ENCODE data around the gene PCDHA4. TPM values are rescaled to one million over a fixed set of nuclear protein-coding genes. Genes with fewer than 3 reads are reported as not detected.

Gene PCDHA4
- total and polyA plus RNA-seq, 11 donors, result 0.02 to 0.21 (median 0.07) TPM; not detected in 4

DNA sequence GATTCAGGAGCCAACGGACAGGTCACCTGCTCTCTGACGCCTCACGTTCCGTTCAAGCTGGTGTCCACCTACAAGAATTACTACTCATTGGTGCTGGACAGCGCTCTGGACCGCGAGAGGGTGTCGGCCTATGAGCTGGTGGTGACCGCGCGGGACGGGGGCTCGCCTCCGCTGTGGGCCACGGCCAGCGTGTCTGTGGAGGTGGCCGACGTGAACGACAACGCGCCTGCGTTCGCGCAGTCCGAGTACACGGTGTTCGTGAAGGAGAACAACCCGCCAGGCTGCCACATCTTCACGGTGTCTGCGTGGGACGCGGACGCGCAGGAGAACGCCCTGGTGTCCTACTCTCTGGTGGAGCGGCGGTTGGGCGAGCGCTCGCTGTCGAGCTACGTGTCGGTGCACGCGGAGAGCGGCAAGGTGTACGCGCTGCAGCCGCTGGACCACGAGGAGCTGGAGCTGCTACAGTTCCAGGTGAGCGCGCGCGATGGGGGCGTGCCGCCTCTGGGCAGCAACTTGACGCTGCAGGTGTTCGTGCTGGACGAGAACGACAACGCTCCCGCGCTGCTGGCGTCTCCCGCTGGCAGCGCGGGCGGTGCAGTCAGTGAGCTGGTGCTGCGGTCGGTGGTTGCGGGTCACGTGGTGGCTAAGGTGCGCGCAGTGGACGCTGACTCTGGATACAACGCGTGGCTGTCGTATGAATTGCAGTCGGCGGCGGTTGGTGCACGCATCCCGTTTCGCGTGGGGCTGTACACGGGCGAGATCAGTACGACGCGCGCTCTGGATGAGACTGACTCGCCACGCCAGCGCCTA, 50.5 kb downstream of the PCDHA4 start:
- TF ChIP-seq POLR2A (IDR thresholded peaks at IDR 0.05) (no peak), CTCF (IDR thresholded peaks at IDR 0.05) (no peak)
- H3K9me3 ChIP-seq, result peaks cover 0 to 43% (median 15%) of the 10 kb centered on the region in 12 donors
- no peak for ATAC-seq
- intact Hi-C loops (cut with DNase I), result loop anchor here in 1 of 10 donors (10.0 kb wide), 1 partner anchor 187 kb away; no protein-coding TSS in a partner anchor
- H3K27me3 ChIP-seq, result peaks cover 0 to 68% (median 14%) of the 10 kb centered on the region in 9 donors
- H3K36me3 ChIP-seq, result no peaks in the 10 kb centered on the region
- no peaks in the 10 kb centered on the region for H3K4me1 ChIP-seq
- WGBS, 4 donors, result 44 to 61% (median 55%) methylated on average over 67 to 94 of the region's 94 CpGs
- no peak for DNase-seq
- H3K4me3 ChIP-seq, result no peak overlapping the region
- H3K27ac ChIP-seq, result no peak overlapping the region

- Histone ChIP-seq H3K9me3 (peaks cover 0 to 46% (median 19%) of the 10 kb centered on the region in 12 donors), H3K4me3 (no peak overlapping the region), H3K27ac (no peak overlapping the region), H3K27me3 (peaks cover 0 to 68% (median 14%) of the 10 kb centered on the region in 9 donors), H3K4me1 (no peaks in the 10 kb centered on the region), H3K36me3 (no peaks in the 10 kb centered on the region)
- WGBS, 4 donors, result 49 to 60% (median 53%) methylated on average over 2 to 22 of the region's 22 CpGs
- intact Hi-C loops (cut with DNase I), result loop anchor here in 1 of 10 donors (10.0 kb wide), 1 partner anchor 187 kb away; no protein-coding TSS in a partner anchor
- DNase-seq, result peak in 1 of 5 donors; percentile 19
- TF ChIP-seq CTCF (IDR thresholded peaks at IDR 0.05) (no peak), POLR2A (IDR thresholded peaks at IDR 0.05) (no peak)
- no peak for ATAC-seq
Measured at GRCh38 chr5:140857987-140858240, 51.0 kb downstream of the PCDHA4 start.

DNA sequence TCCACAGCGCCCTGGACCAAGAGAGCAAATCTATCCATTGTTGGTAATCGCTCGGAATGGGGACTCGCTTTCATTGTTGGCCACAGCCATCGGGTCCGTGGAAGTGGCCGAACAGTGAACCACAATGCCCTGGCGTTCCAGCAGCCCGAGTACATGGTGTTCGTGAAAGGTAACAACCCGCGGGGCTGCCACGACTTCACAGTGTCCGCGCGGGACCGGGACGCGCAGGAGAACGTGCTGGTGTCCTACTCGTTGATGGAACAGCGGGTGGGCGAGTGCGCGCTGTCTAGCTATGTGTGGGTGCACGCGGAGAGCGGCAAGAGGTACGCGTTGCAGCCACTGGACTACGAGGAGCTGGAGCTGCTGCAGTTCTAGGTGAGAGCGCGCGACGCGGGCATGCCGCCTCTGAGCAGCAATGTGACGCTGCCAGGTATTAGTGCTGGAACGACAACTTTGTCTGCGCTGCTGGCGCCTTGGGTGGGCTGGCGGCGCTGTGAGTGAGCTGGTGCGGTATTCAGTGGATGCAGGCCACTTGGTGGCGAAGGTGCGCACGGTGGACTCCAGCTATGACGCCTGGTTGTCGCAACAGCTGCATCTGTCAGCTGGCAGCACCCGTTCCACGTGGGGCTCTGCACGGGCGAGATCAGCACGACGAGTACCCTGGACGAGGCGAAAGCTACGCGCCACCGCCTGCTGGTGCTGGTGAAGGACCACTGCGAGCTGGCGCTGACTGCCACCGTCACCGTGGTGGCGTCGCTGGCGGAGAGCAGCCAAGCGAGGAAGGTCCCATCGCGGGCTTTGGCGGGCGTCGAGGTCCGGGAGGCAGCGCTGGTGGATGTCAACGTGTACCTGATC, 55.8 kb downstream of the PCDHA4 start:
- intact Hi-C loops (cut with DNase I), result loop anchor here in 1 of 10 donors (10.0 kb wide), 1 partner anchor 182 kb away; no protein-coding TSS in a partner anchor
- DNase-seq (peak in 1 of 5 donors; percentile 44), ATAC-seq (no peak)
- Histone ChIP-seq H3K36me3 (no peaks in the 10 kb centered on the region), H3K27me3 (peaks cover 0 to 64% (median 4%) of the 10 kb centered on the region in 9 donors), H3K4me1 (no peaks in the 10 kb centered on the region), H3K4me3 (no peak overlapping the region), H3K27ac (no peak overlapping the region), H3K9me3 (peaks cover 0 to 36% (median 16%) of the 10 kb centered on the region in 12 donors)
- TF ChIP-seq CTCF (IDR thresholded peaks at IDR 0.05), result no peak
- WGBS, 4 donors, result 33 to 51% (median 46%) methylated on average over 58 to 76 of the region's 76 CpGs

Other genes starting within 250 kb of the PCDHA4 start
- 10 to 100 TPM; 22.4 to 38.1 (median 28.1) TPM for gene SRA1, start 249.6 kb upstream of the PCDHA4 start, total RNA-seq
- gene SRA1, start 249.6 kb upstream of the PCDHA4 start, polyA plus RNA-seq, result 10 to 100 TPM; 32.1 to 36.5 TPM
- 10 to 100 TPM in 5 of 9 donors, 1 to 10 TPM in 4; 3.6 to 23.1 (median 11.4) TPM for gene APBB3, start 242.5 kb upstream of the PCDHA4 start, total RNA-seq
- gene APBB3, start 242.5 kb upstream of the PCDHA4 start, polyA plus RNA-seq, result 10 to 100 TPM in 1 of 2 donors, 1 to 10 TPM in 1; 4.9 to 14.7 TPM
- gene SLC35A4, start 242.2 kb upstream of the PCDHA4 start, total RNA-seq, result 10 to 100 TPM; 55.5 to 92.1 (median 75.9) TPM
- gene SLC35A4, start 242.2 kb upstream of the PCDHA4 start, polyA plus RNA-seq, result 100 to 1,000 TPM in 1 of 2 donors, 10 to 100 TPM in 1; 39.2 to 118 TPM
- gene CD14, start 173.9 kb upstream of the PCDHA4 start, total RNA-seq, result 100 to 1,000 TPM in 2 of 9 donors, 10 to 100 TPM in 7; 16.6 to 220 (median 26.7) TPM
- 10 to 100 TPM in 1 of 2 donors, 1 to 10 TPM in 1; 9.9 to 20.3 TPM for gene CD14, start 173.9 kb upstream of the PCDHA4 start, polyA plus RNA-seq
- 10 to 100 TPM in 1 of 9 donors, 1 to 10 TPM in 8; 2.2 to 11.7 (median 3.3) TPM for gene TMCO6, start 167.6 kb upstream of the PCDHA4 start, total RNA-seq
- 1 to 10 TPM; 3.9 to 8.7 TPM for gene TMCO6, start 167.6 kb upstream of the PCDHA4 start, polyA plus RNA-seq
- gene NDUFA2, start 159.4 kb upstream of the PCDHA4 start, total RNA-seq, result 100 to 1,000 TPM in 8 of 9 donors, 10 to 100 TPM in 1; 84.0 to 156 (median 115) TPM
- gene NDUFA2, start 159.4 kb upstream of the PCDHA4 start, polyA plus RNA-seq, result 100 to 1,000 TPM; 205 to 550 TPM
- 100 to 1,000 TPM in 2 of 9 donors, 10 to 100 TPM in 7; 60.9 to 147 (median 79.0) TPM for gene IK, start 159.2 kb upstream of the PCDHA4 start, total RNA-seq
- 10 to 100 TPM; 54.4 to 97.6 TPM for gene IK, start 159.2 kb upstream of the PCDHA4 start, polyA plus RNA-seq
- gene WDR55, start 142.2 kb upstream of the PCDHA4 start, total RNA-seq, result 10 to 100 TPM in 8 of 9 donors, 1 to 10 TPM in 1; 9.6 to 17.5 (median 12.2) TPM
- 10 to 100 TPM; 11.0 to 19.3 TPM for gene WDR55, start 142.2 kb upstream of the PCDHA4 start, polyA plus RNA-seq
- under 1 TPM in 7 of 9 donors, not detected in 2; 0.16 to 0.75 (median 0.51) TPM for gene DND1, start 133.5 kb upstream of the PCDHA4 start, total RNA-seq
- gene DND1, start 133.5 kb upstream of the PCDHA4 start, polyA plus RNA-seq, result under 1 TPM; 0.53 to 0.95 TPM
- gene HARS1, start 115.7 kb upstream of the PCDHA4 start, total RNA-seq, result 10 to 100 TPM; 31.3 to 43.9 (median 36.0) TPM
- gene HARS1, start 115.7 kb upstream of the PCDHA4 start, polyA plus RNA-seq, result 10 to 100 TPM; 45.3 to 58.6 TPM
- 10 to 100 TPM; 20.0 to 31.7 (median 24.6) TPM for gene HARS2, start 115.6 kb upstream of the PCDHA4 start, total RNA-seq
- gene HARS2, start 115.6 kb upstream of the PCDHA4 start, polyA plus RNA-seq, result 10 to 100 TPM; 17.4 to 31.3 TPM
- gene ZMAT2, start 106.6 kb upstream of the PCDHA4 start, total RNA-seq, result 10 to 100 TPM; 25.0 to 39.5 (median 33.9) TPM
- gene ZMAT2, start 106.6 kb upstream of the PCDHA4 start, polyA plus RNA-seq, result 10 to 100 TPM; 56.0 to 72.9 TPM
- gene PCDHA1, start 20.9 kb upstream of the PCDHA4 start, total RNA-seq, result under 1 TPM in 1 of 9 donors, not detected in 8; 0.08 TPM
- gene PCDHA1, start 20.9 kb upstream of the PCDHA4 start, polyA plus RNA-seq, result not detected
- under 1 TPM in 1 of 9 donors, not detected in 8; 0.07 TPM for gene PCDHA2, start 12.2 kb upstream of the PCDHA4 start, total RNA-seq
- under 1 TPM in 1 of 2 donors, not detected in 1; 0.01 TPM for gene PCDHA2, start 12.2 kb upstream of the PCDHA4 start, polyA plus RNA-seq
- gene PCDHA3, start 6.0 kb upstream of the PCDHA4 start, total RNA-seq, result under 1 TPM in 8 of 9 donors, not detected in 1; 0.07 to 0.39 (median 0.22) TPM
- gene PCDHA3, start 6.0 kb upstream of the PCDHA4 start, polyA plus RNA-seq, result under 1 TPM in 1 of 2 donors, not detected in 1; 0.01 TPM
- gene PCDHA5, start 14.5 kb downstream of the PCDHA4 start, total RNA-seq, result under 1 TPM in 4 of 9 donors, not detected in 5; 0.07 to 0.20 (median 0.08) TPM
- gene PCDHA5, start 14.5 kb downstream of the PCDHA4 start, polyA plus RNA-seq, result under 1 TPM in 1 of 2 donors, not detected in 1; 0.04 TPM
- under 1 TPM in 6 of 9 donors, not detected in 3; 0.10 to 0.36 (median 0.29) TPM for gene PCDHA6, start 20.9 kb downstream of the PCDHA4 start, total RNA-seq
- gene PCDHA6, start 20.9 kb downstream of the PCDHA4 start, polyA plus RNA-seq, result not detected
- gene PCDHA7, start 27.2 kb downstream of the PCDHA4 start, total RNA-seq, result under 1 TPM in 4 of 9 donors, not detected in 5; 0.11 to 0.27 (median 0.20) TPM
- gene PCDHA7, start 27.2 kb downstream of the PCDHA4 start, polyA plus RNA-seq, result under 1 TPM in 1 of 2 donors, not detected in 1; 0.03 TPM
- under 1 TPM in 4 of 9 donors, not detected in 5; 0.08 to 0.32 (median 0.12) TPM for gene PCDHA8, start 34.1 kb downstream of the PCDHA4 start, total RNA-seq
- gene PCDHA8, start 34.1 kb downstream of the PCDHA4 start, polyA plus RNA-seq, result not detected
- under 1 TPM in 3 of 9 donors, not detected in 6; 0.07 to 0.15 (median 0.08) TPM for gene PCDHA9, start 41.3 kb downstream of the PCDHA4 start, total RNA-seq
- gene PCDHA9, start 41.3 kb downstream of the PCDHA4 start, polyA plus RNA-seq, result not detected
- under 1 TPM in 7 of 9 donors, not detected in 2; 0.04 to 0.41 (median 0.19) TPM for gene PCDHA10, start 48.8 kb downstream of the PCDHA4 start, total RNA-seq
- under 1 TPM; under 0.01 to 0.01 TPM for gene PCDHA10, start 48.8 kb downstream of the PCDHA4 start, polyA plus RNA-seq
- under 1 TPM in 2 of 9 donors, not detected in 7; 0.08 to 0.13 TPM for gene PCDHA11, start 61.9 kb downstream of the PCDHA4 start, total RNA-seq
- gene PCDHA11, start 61.9 kb downstream of the PCDHA4 start, polyA plus RNA-seq, result not detected
- gene PCDHA12, start 68.2 kb downstream of the PCDHA4 start, total RNA-seq, result under 1 TPM in 4 of 9 donors, not detected in 5; 0.08 to 0.97 (median 0.09) TPM
- not detected for gene PCDHA12, start 68.2 kb downstream of the PCDHA4 start, polyA plus RNA-seq
- gene PCDHA13, start 75.1 kb downstream of the PCDHA4 start, total RNA-seq, result under 1 TPM in 2 of 9 donors, not detected in 7; 0.12 to 0.38 TPM
- gene PCDHA13, start 75.1 kb downstream of the PCDHA4 start, polyA plus RNA-seq, result under 1 TPM in 1 of 2 donors, not detected in 1; 0.01 TPM
- gene PCDHAC1, start 119.2 kb downstream of the PCDHA4 start, total RNA-seq, result under 1 TPM in 6 of 9 donors, not detected in 3; 0.08 to 0.88 (median 0.14) TPM
- not detected for gene PCDHAC1, start 119.2 kb downstream of the PCDHA4 start, polyA plus RNA-seq
- 1 to 10 TPM in 2 of 9 donors, under 1 TPM in 7; 0.07 to 2.2 (median 0.47) TPM for gene PCDHAC2, start 159.4 kb downstream of the PCDHA4 start, total RNA-seq
- gene PCDHAC2, start 159.4 kb downstream of the PCDHA4 start, polyA plus RNA-seq, result under 1 TPM in 1 of 2 donors, not detected in 1; 0.07 TPM
- under 1 TPM in 2 of 9 donors, not detected in 7; 0.04 to 0.05 TPM for gene PCDHB1, start 244.3 kb downstream of the PCDHA4 start, total RNA-seq
- gene PCDHB1, start 244.3 kb downstream of the PCDHA4 start, polyA plus RNA-seq, result not detected